Urothelium cell line (cell line): ENCODE data around the gene CAPNS1.

Source experiments
- DNase-seq: peaks from one replicate; pipeline ENCODE4 v3.0.0; 2011; ENCODE audit warnings: low spot score, mixed read lengths
- FAIRE-seq: peaks from 2 replicates; lab custom pipeline; 2011; peaks lifted over from hg19 to GRCh38; lab: Jason Lieb, UNC

Gene CAPNS1

GRCh38 chr19:36139473-36140303 lies at the start of gene CAPNS1:
TSS of gene CAPNS1 (plus strand) at chr19:36140066. CDS start at chr19:36141012, 946 bp downstream.
- FAIRE-seq = peak; percentile 73
- peak; percentile 97 for DNase-seq

GRCh38 chr19:36090910-36091695 lies 48.8 kb upstream of the CAPNS1 start:
- FAIRE-seq = no peak

GRCh38 chr19:36092566-36092965 lies 47.3 kb upstream of the CAPNS1 start:
- DNase-seq (no peak), FAIRE-seq (no peak)

More at GRCh38 chr19:36090910-36091695, 48.8 kb upstream of the CAPNS1 start:
- DNase-seq = no peak

GRCh38 chr19:36093146-36093662 lies 46.7 kb upstream of the CAPNS1 start:
- FAIRE-seq (no peak), DNase-seq (no peak)

GRCh38 chr19:36093687-36094086 lies 46.2 kb upstream of the CAPNS1 start:
- DNase-seq = no peak
- no peak for FAIRE-seq

GRCh38 chr19:36097036-36097435 lies 42.8 kb upstream of the CAPNS1 start:
- FAIRE-seq (no peak), DNase-seq (no peak)

- no peak for FAIRE-seq
- DNase-seq = no peak
Observed at GRCh38 chr19:36099166-36099785, 40.6 kb upstream of the CAPNS1 start.

- DNase-seq (no peak), FAIRE-seq (no peak)
Observed at GRCh38 chr19:36100476-36100875, 39.4 kb upstream of the CAPNS1 start.

DNA sequence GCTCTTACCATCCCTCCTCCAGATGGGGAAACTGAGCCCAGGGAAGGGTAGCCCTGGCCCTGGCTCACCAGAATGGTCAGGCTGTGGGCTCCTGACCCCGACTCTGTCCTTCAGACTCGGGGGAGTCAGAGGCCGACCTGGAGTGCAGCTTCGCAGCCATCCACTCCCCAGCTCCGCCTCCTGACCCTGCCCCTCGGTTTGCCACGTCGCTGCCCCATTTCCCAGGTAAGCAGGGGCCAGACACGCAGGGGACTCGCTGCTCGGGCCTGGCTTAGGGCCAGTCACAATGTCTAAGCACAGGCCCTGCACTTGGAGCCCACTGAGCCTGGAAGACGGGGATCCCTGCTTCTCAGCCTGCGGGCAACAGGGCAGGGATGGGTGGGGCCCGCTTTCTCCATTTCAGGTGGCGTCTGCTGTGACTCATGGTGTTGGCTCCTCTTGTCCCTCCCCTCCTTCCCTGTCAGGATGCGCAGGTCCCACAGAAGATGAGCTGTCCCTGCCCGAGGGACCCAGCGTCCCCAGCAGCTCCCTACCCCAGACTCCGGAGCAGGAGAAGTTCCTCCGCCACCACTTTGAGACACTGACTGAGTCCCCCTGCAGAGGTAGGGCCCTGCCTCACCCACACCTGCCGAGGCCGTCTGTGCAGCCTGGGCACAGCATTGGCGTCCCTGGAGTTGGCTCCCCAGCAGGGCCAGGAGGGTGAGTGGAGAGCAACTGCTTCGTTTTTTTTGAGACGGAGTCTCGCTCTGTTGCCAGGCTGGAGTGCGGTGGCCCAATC lies 38.1 kb upstream of the CAPNS1 start:
- DNase-seq (no peak), FAIRE-seq (no peak)

DNA sequence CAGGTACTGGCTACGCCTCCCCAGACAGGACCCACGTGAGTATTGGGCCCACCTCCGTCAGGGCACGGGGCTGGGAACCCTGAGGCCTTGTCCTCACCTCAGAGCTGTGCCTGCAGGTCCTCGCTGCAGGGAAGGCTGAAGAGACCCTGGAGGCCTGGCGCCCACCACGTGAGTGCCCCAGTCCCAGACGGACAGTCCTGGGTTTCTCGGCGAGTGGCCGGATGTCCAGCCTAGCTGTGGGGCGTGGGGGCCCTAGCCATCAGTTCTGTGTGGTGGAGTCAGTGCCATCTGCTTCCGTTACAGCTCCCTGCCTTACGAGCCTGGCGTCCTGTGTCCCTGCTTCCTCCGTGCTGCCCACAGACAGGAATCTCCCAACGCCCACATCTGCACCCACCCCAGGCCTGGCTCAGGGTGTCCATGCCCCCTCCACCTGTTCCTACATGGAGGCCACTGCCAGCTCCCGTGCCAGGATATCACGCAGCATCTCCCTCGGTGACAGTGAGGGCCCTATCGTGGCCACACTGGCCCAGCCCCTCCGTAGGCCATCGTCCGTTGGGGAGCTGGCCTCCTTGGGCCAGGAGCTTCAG lies 36.7 kb upstream of the CAPNS1 start:
- DNase-seq (no peak), FAIRE-seq (no peak)

DNA sequence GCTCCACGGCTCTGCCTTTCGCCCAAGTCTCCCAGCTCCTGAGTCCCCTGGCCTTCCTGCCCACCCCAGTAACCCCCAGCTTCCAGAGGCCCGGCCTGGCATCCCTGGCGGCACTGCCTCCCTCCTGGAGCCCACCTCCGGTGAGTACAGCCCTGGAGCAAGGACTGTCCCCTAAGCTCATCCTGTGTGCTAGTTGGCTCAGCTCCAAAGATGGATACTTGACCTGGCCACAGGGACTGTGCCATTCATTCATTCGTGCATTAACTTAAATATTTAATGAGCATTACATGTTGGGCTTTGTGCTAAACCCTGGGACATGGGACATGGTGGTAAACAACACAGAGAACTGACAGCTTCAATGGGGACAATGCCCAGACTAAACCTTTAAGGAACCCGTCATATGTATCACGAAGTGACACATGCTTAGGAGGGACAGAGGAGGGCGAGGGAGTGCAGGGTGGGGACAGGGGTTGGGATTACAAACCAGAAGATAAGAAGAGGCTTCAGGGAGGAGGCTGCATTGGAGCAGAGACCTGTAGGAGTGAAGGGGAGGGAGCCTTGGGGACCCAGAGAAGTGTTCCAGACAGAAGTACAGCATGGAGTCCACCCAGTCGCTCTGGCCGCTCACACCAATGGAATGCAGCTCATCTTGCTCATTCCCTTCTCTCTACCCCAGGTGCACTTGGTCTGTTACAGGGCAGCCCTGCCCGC lies 35.9 kb upstream of the CAPNS1 start:
- DNase-seq = no peak

GRCh38 chr19:36106441-36106840 lies 33.4 kb upstream of the CAPNS1 start:
- DNase-seq (no peak), FAIRE-seq (no peak)

More for the DNA sequence above, 35.9 kb upstream of the CAPNS1 start:
- FAIRE-seq = no peak

DNA sequence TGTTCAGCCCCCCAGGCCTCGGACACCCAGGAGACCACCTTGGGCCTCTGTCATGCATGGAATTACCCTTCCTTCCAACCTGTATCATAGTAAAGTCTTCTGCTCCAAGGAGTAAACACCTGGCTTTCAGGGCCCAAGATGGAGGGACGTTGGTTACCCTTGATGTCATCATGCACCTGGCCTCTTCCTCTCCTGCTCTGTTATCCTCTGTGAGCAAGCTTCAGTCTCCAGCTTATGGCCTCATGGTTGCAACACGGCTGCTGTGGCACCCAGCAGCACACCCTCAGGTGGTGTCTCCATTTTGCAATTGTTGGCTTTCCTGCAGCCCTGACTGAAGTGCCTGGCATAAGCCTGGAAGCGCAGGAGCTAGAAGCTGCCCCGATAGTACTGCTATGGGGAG lies 32.9 kb upstream of the CAPNS1 start:
- FAIRE-seq = no peak
- DNase-seq = no peak

DNA sequence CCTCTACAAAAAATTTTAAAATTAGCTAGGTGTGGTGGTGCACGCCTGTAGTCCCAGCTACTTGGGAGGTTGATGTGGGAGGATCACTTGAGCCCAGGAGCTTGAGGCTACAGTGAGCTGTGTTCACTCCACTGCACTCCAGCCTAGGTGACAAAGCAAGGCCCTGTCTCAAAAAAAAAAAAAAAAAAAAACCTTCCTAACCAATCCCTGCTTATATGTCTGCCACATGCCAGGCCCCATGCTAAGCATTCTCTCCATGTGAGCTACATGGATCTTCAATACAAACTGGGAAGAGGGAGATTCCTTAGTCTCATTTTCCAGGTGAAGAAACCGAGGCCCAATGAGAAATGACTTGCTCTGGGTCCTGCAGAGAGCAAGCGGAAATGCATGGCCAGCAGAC lies 31.2 kb upstream of the CAPNS1 start:
- FAIRE-seq (no peak), DNase-seq (no peak)

DNA sequence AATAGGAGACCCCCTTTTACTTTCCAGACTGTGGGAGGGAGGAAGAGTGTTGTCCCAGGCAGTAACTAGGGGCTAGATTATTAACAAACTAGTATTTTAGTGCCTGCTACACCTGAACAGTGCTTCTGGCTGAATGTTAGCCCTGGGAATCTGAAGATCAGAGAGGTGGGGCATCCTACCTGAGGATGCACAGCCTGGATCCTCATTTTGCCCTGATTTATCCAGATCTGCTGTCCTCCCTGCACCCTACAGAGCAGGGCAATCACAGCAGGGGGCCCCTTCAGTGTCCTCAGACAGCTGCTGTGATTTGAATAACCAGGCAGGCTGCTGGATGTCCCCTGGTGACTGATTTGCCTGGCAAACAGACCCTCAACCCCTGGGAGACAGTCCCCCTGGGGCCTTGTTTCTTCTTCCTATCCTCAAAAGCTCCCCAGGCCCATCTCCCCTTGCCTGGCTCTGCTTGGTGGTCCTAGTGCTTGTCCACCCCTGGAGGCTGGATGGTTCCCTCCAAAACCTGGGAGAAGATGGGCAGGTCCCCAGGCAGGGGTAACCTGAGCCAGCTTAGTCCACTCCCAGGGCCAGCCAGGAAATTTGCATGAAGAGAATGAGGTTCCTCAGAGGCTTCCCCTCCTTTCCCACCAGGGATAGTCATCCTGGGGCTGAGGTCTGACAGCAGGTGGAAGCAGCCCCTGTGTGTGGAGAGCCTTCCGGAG lies 29.2 kb upstream of the CAPNS1 start, which contains the start of gene OVOL3:
OVOL3 (plus strand) TSS at position 657 of the 713 bp plus-strand sequence. CDS start 60 bp downstream, outside the sequence.
- no peak for DNase-seq
- FAIRE-seq = no peak

DNA sequence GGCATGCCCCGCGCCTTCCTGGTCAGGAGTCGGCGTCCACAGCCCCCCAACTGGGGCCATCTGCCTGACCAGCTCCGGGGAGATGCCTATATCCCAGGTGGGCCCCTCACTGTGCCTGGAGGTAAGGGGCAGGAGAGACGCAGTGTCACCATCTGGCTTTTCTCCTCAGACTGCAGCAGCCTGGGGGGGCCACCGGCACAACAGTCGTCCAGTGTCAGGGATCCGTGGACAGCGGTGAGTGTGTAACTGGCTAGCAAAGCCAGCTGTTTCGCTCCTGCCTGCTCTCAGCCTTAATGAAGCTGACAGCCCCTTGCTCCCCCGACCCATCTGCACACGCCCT lies 28.7 kb upstream of the CAPNS1 start:
- DNase-seq = no peak
- no peak for FAIRE-seq

GRCh38 chr19:36112678-36113077 lies 27.2 kb upstream of the CAPNS1 start:
- no peak for FAIRE-seq
- no peak for DNase-seq

DNA sequence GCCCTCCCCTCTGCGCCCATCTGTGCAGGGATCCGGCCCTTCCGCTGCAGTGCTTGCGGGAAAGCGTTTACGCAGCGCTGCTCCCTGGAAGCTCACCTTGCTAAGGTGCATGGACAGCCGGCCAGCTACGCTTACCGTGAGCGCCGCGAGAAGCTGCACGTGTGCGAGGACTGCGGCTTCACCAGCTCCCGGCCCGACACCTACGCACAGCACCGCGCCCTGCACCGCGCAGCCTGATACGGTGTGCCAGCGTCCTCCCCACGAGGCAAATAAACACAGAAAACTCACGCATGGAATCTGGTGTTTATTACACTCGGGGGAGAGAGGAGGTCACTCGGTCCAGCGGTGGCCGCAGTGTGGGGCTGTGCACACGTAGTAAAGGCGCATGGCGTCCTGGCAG lies 26.4 kb upstream of the CAPNS1 start:
- DNase-seq = no peak
- FAIRE-seq = no peak
